Measurements from ENCODE around the gene WNT9B.

Gene WNT9B

GRCh38 chr17:46811978-46812583 is 39.3 kb upstream of the WNT9B start:
- Histone ChIP-seq H3K27me3 (ENCODE audit: insufficient read depth, low read length, poor library complexity, severe bottlenecking) (no peaks in the 10 kb centered on the region), H3F3A (ENCODE audit: low read depth) (no peaks in the 10 kb centered on the region), H3K36me3 (ENCODE audit: insufficient read depth, low read length) (no peaks in the 10 kb centered on the region), H3K4me1 (ENCODE audit: insufficient read depth, low read length, poor library complexity, severe bottlenecking) (no peaks in the 10 kb centered on the region), H4K20me1 (ENCODE audit: insufficient read depth, low read length, poor library complexity, severe bottlenecking) (no peaks in the 10 kb centered on the region), H3K9me2 (replicated peaks; ENCODE audit: low read depth, low read length) (no peaks in the 10 kb centered on the region), H2AFZ (ENCODE audit: low read length) (no peak overlapping the region), H3K4me3 (ENCODE audit: low read length, poor library complexity, severe bottlenecking) (no peak overlapping the region), H3K4me2 (ENCODE audit: low read depth, low read length, poor library complexity, severe bottlenecking) (no peak overlapping the region), H3K9ac (ENCODE audit: low read depth, low read length, poor library complexity, severe bottlenecking) (no peak overlapping the region), H3K79me2 (ENCODE audit: insufficient read depth, low read length) (no peaks in the 10 kb centered on the region), H3K9me3 (ENCODE audit: insufficient read depth, low read depth, low read length) (no peaks in the 10 kb centered on the region)
- no peak for TF ChIP-seq EZH2phosphoT487 (IDR thresholded peaks at IDR 0.05; ENCODE audit: borderline replicate concordance)
- TF ChIP-seq, protein P1, sequence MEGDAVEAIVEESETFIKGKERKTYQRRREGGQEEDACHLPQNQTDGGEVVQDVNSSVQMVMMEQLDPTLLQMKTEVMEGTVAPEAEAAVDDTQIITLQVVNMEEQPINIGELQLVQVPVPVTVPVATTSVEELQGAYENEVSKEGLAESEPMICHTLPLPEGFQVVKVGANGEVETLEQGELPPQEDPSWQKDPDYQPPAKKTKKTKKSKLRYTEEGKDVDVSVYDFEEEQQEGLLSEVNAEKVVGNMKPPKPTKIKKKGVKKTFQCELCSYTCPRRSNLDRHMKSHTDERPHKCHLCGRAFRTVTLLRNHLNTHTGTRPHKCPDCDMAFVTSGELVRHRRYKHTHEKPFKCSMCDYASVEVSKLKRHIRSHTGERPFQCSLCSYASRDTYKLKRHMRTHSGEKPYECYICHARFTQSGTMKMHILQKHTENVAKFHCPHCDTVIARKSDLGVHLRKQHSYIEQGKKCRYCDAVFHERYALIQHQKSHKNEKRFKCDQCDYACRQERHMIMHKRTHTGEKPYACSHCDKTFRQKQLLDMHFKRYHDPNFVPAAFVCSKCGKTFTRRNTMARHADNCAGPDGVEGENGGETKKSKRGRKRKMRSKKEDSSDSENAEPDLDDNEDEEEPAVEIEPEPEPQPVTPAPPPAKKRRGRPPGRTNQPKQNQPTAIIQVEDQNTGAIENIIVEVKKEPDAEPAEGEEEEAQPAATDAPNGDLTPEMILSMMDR (conservative IDR thresholded peaks at IDR 0.05; ENCODE audit: low read length) = no peak

- H3K9ac ChIP-seq (ENCODE audit: low read depth, low read length, poor library complexity, severe bottlenecking) = no peak overlapping the region
- H3K9me2 ChIP-seq (replicated peaks; ENCODE audit: low read depth, low read length) = no peaks in the 10 kb centered on the region
- TF ChIP-seq, protein P1 (conservative IDR thresholded peaks at IDR 0.05; ENCODE audit: low read length) = no peak
- TF ChIP-seq EZH2phosphoT487 (IDR thresholded peaks at IDR 0.05; ENCODE audit: borderline replicate concordance) = no peak
- H3K27me3 ChIP-seq (ENCODE audit: insufficient read depth, low read length, poor library complexity, severe bottlenecking) = no peaks in the 10 kb centered on the region
- no peaks in the 10 kb centered on the region for H3K4me1 ChIP-seq (ENCODE audit: insufficient read depth, low read length, poor library complexity, severe bottlenecking)
- no peaks in the 10 kb centered on the region for H3K79me2 ChIP-seq (ENCODE audit: insufficient read depth, low read length)
- no peak overlapping the region for H2AFZ ChIP-seq (ENCODE audit: low read length)
- no peaks in the 10 kb centered on the region for H3K9me3 ChIP-seq (ENCODE audit: insufficient read depth, low read depth, low read length)
- H3K36me3 ChIP-seq (ENCODE audit: insufficient read depth, low read length) = no peaks in the 10 kb centered on the region
- H4K20me1 ChIP-seq (ENCODE audit: insufficient read depth, low read length, poor library complexity, severe bottlenecking) = no peaks in the 10 kb centered on the region
- H3F3A ChIP-seq (ENCODE audit: low read depth) = no peaks in the 10 kb centered on the region
- no peak overlapping the region for H3K4me2 ChIP-seq (ENCODE audit: low read depth, low read length, poor library complexity, severe bottlenecking)
- H3K4me3 ChIP-seq (ENCODE audit: low read length, poor library complexity, severe bottlenecking) = no peak overlapping the region
Measured at GRCh38 chr17:46812624-46813318, 38.6 kb upstream of the WNT9B start.

DNA sequence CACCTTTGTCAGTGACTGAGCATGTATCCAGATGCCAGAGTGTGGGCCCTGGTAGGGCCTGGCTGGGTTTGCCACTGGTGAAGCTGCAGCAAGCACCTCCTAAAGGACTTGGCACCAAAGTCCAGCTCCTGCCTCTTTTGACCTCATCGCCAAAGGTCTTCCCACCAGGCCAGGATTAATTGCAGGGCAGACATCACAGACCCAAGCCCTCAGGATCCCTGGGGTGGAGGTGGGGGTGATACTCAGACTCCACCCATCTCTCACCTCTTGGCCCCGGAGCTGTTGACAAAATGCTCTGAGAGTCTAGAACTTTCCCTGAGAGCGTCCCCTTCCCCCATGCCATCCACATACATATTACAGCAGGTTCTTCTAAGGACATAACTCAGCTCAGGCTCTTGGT is 37.5 kb upstream of the WNT9B start:
- no peaks in the 10 kb centered on the region for H3K27me3 ChIP-seq (ENCODE audit: insufficient read depth, low read length, poor library complexity, severe bottlenecking)
- TF ChIP-seq, protein P1 (conservative IDR thresholded peaks at IDR 0.05; ENCODE audit: low read length) = no peak
- TF ChIP-seq EZH2phosphoT487 (IDR thresholded peaks at IDR 0.05; ENCODE audit: borderline replicate concordance) = no peak

More for the DNA sequence above, 37.5 kb upstream of the WNT9B start:
- Histone ChIP-seq H2AFZ (ENCODE audit: low read length) (no peak overlapping the region), H3K4me2 (ENCODE audit: low read depth, low read length, poor library complexity, severe bottlenecking) (no peak overlapping the region), H4K20me1 (ENCODE audit: insufficient read depth, low read length, poor library complexity, severe bottlenecking) (no peaks in the 10 kb centered on the region), H3K4me1 (ENCODE audit: insufficient read depth, low read length, poor library complexity, severe bottlenecking) (no peaks in the 10 kb centered on the region), H3K79me2 (ENCODE audit: insufficient read depth, low read length) (no peaks in the 10 kb centered on the region), H3K9ac (ENCODE audit: low read depth, low read length, poor library complexity, severe bottlenecking) (no peak overlapping the region), H3K9me3 (ENCODE audit: insufficient read depth, low read depth, low read length) (no peaks in the 10 kb centered on the region), H3K9me2 (replicated peaks; ENCODE audit: low read depth, low read length) (no peaks in the 10 kb centered on the region), H3K36me3 (ENCODE audit: insufficient read depth, low read length) (no peaks in the 10 kb centered on the region), H3F3A (ENCODE audit: low read depth) (no peaks in the 10 kb centered on the region), H3K4me3 (ENCODE audit: low read length, poor library complexity, severe bottlenecking) (no peak overlapping the region)
